HG03442 (cell line): ENCODE data around the gene PAN3.

Experiments used
- ATAC-seq: cut with Tn5 transposase; IDR thresholded peaks from one replicate; pipeline ENCODE4 v1.9.1; 2021; ENCODE audit warnings: mild to moderate bottlenecking, moderate library complexity; ENCODE audit not compliant: unreplicated experiment

The PAN3 gene

DNA sequence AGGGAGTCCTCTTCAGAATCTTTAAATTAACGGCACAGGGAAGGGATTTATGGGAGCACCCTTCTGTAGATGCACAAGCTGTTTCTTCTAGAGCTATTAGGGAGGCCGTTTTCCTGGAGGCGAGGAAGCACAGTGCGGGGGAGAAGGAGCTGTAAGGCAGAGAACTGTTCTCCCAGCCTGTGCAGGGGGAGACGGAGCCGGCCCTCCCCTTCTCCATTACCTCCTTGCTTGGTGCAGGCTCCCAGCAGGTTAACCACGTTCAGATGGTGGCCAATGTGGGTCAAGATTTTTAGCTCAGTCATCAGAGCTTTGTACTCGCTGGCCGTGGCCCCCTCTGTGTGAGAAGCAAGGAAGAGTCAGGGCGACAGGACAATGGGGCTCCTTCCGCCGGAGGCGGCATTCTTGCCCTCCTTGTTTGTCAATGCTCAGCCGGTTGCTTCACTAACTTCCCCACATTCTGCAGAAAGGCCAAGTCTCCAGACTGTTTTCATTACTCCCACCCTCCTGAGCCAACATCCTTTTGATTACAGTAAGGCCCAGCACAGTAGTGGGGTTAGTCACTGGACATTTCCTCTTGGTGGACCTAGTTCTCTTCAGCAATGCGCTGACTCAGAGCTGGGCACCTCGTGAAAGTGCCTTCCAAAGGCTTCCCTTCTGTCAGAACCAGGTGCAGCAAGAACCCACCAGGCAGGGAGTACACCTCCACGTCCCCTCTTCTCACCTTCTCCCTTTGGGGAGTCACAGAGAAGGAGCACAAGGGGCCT, 191.2 kb downstream of the PAN3 start:
- no peak for ATAC-seq

DNA sequence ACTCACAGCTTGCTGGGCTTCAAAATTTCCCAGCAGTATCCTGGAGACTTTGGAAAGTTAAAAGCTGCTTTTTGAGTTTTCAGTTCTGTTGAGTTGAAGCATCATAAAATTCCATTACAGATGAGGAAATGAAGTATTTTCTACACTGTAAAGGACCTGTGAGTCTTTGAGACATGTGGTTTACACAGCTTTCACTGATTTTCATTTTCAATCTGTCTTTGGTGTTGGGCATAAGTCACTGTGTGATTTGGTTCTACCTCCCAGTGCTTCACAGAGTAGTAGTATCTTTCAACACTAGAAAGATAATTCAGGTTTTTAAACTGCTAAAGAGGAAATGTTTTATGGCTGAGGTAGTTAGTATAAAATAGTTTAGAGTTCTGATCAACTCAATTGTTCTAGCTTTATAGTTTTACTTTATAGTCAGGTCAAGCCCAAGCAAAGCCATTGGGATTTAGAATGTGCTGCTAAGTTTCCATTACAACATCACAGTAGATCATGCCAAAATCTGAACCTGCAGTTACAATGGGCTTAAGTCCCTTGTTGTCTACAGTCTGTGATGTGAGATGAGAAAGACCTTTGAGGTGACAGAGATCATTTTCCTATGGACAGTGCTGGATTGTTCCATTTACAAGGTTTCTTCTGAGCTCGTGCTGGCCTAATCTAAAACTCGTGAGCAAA, 195.0 kb downstream of the PAN3 start:
- ATAC-seq, result no peak

DNA sequence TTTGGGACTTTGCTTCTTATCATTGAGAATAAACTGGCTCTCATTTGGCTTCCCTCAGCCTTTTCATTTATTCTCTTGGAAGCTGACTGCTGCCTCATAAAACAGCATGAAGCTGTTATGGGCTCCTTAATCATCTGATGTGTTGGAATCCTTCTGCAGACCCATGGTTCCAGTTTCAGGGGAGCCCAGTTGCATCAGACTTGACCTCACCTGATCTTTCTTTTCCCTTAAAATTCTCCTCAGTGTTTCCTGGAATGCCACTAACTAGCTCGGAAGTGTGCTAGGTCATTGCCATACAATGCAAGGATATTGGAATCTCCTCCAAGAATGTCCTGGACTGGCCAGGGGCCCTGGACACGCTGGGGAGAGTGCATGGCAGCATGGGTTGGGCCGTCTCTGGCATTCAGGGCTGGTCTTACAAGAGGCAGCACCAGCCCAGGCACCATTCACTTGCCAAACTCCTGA, 197.9 kb downstream of the PAN3 start:
- ATAC-seq, result no peak

DNA sequence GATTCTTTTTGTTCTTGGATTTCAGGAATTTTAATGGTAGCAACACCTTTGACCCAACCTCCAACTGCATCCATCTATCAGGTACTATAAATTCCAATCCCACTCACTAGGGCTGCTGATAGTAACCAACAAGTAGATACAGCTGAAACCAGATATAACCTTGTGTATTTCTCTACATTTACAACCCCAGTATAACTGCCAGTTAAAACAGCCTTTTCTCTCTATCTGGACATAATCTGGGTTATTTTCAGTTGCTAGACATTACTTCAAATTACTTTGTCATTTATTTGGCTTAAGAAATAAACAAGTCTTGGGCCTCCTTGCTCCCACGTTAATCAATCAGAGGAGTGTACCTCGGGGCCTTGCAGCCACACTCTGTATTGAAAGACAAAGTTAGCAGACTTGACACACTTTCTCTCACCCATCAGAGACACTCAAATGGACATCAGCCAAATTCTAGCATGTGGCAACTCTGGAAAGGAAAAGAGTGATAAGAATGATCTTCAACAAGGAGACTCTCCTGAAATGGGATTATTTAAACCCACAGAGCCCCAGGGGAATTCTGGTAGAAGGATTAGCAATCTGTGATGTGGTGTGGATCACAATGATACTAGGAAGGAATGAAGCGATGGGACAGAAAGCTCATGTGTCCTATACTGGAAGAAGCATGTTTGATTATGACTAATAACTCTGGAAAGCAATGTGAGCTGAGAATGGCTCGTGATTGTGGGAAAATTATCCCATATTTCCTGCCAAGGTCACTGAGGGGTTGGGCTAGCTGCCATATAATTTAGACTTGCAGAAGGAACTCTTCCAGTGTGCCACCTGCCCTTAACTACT, 199.0 kb downstream of the PAN3 start:
- ATAC-seq, result no peak

DNA sequence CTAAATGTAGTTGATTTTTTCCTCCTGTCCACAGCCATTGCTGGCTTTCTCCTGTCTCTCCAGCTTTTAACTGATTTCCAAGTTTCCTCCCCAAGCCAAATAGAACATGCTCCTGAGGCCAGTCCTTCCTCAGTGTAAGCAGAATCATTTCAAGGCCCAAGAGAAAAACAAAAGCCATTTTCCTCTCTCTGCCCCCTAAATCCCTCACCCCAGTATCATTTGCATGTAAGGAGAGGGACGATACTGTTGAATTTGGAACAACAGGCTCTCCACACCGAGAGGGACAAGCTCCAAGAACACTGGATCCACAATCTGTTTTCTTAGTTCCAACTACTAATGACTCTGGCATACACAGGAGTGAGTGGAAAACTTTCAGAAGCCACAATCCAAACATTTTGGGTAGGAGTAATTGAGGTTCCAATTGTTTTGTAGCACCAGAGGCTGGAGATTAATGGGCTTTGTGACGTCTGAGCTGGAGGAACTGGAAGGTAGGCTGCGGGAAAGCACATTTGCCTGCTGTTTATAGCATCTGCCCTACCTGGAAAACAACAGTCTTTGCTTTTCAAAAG, 199.7 kb downstream of the PAN3 start:
- no peak for ATAC-seq

DNA sequence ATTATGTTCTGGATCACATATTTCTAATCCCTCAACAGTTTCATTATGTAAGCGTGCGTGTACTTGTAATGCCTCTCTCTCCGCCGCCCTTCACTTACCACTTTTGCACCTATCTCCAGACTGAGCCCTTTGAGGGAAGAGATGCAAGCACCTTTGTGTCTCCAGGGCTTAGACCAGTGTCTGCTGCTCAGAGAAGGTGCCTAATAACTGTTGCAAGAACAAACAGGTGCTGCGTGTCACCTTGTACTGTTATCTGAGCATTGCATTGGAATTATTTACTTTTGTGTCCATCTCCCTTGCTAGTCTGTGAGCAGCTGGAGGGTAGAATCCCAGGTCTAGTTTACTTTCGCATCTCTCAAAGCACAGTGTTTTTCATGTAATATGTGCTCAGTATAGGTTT, 200.4 kb downstream of the PAN3 start:
- no peak for ATAC-seq

DNA sequence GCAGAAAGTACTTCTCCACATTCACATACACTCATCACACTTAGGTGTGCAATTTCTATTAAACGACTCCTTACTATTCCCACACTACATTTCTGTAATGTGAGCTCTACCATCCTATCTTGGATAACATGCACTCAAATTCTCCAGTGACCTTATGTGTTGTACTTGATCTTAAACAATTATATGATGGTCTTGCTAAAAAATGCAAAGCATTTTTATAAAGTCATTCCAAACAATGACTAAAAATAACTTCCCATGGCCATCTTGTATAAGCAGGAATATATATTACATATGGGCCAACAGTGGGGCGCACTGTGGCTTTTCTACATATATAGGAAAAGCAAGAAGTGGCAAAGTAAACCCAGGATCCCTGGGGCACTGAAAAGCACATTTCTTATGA, 201.1 kb downstream of the PAN3 start:
- no peak for ATAC-seq

DNA sequence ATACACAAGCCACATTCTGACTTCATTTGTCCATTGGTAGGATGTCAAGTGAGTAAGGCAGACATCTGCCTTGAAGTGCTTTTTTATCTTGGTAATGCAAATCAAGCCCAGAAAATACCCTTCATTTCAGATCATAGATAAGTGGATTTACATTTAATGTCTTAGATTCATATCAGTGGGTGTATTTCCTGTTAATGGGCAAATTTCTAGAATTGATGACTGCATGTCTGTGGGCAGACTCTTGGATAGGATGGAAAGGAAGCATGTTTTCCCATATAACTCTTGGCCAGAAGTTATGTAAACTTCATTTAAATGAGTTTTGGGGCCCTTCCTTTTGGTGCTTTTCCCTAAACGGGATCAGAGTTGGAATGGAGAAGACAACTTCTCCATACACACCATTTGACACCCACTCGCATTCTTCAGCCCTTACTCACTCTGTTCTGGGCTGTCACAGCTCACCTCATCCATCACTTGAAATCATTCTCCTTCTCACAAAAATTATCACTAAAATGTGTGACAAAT, 202.0 kb downstream of the PAN3 start:
- no peak for ATAC-seq

DNA sequence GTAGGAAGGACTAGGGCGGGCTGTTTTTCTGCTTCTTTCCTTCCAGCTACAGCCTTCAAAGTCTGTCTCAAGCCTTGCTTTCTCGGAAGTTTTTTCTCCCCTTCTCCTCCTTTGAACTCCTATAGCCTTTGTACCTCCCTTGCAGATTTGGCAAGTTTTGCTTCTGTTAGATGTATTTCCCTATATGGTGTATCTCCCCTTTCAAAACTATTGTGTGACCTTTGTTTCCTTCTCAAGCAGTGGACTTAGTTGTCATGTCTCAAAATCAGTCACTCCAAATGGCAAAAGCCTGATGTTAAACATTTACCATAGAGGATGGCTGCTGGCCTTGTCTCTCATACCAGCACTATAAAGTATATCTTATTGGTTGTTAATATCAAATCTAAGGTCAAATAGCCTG, 203.9 kb downstream of the PAN3 start:
- ATAC-seq, result no peak

DNA sequence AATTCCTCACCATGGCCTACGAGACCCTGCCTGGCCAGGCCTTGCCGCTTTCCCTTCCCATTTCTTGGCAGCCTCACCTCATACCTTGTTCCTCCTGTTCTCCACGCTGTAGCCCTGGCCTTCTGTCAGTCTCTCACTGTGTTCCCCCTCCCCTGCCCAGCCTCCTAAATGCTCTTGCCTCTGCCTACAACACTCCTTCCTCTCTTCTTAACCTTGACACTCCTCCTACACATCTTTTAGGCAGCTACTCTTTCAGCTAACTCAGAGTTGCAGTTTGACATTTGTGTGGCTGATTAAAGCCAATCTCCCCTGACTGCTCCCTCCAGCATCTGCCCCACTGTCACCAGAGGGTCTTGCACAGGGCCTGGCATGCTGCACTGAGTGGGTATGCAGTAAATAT, 205.8 kb downstream of the PAN3 start:
- no peak for ATAC-seq
